Neural cell (in vitro differentiated cells): Measurements from ENCODE around the gene TCFL5. TPM values are rescaled to one million over a fixed set of nuclear protein-coding genes. Genes with fewer than 3 reads are reported as not detected.

Experiments
- H2AFZ ChIP-seq: fragments of 200-600, 300-800 bp; sonication (generic), shearing (Covaris generic); 2 replicates; pipeline ENCODE4 v1.6.0; 2014; ENCODE audit warnings: low read depth, mild to moderate bottlenecking, antibody characterized with exemption, low read length, moderate library complexity
- H3F3A ChIP-seq: fragments of 200-600 bp; shearing (Covaris generic); 2 replicates; pipeline ENCODE4 v1.6.1; 2016; ENCODE audit warnings: mild to moderate bottlenecking, moderate library complexity, mixed read lengths, antibody characterized with exemption, low read length; ENCODE audit not compliant: insufficient read depth, poor library complexity, severe bottlenecking
- H3K27ac ChIP-seq: fragments of 200-600, 300-800 bp; sonication (generic), shearing (Covaris generic); 2 replicates; pipeline ENCODE4 v1.5.1; 2014; ENCODE audit warnings: mild to moderate bottlenecking, low read length, moderate library complexity
- H3K27me3 ChIP-seq: fragments of 300-800, 200-600 bp; sonication (generic), shearing (Covaris generic); 2 replicates; pipeline ENCODE4 v1.6.0; 2014; ENCODE audit warnings: mild to moderate bottlenecking, low read depth, low read length, moderate library complexity; ENCODE audit not compliant: insufficient read depth
- H3K36me3 ChIP-seq: fragments of 300-800, 200-600 bp; sonication (generic), shearing (Covaris generic); 2 replicates; pipeline ENCODE4 v1.5.1; 2014; ENCODE audit warnings: mild to moderate bottlenecking, antibody characterized with exemption, low read length, moderate library complexity; ENCODE audit not compliant: insufficient read depth
- H3K4me2 ChIP-seq: fragments of 300-800, 200-600 bp; sonication (generic), shearing (Covaris generic); 2 replicates; pipeline ENCODE4 v1.6.0; 2014; ENCODE audit warnings: mild to moderate bottlenecking, low read length
- H3K4me3 ChIP-seq: fragments of 300-800, 200-600 bp; sonication (generic), shearing (Covaris generic); 2 replicates; pipeline ENCODE4 v1.5.1; 2014; ENCODE audit warnings: mild to moderate bottlenecking, low read length, moderate library complexity
- H3K79me2 ChIP-seq: fragments of 200-600 bp; shearing (Covaris generic); replicated peaks from 2 replicates; pipeline ENCODE4 v1.6.0; 2014; ENCODE audit warnings: mild to moderate bottlenecking, low read length, moderate library complexity; ENCODE audit not compliant: insufficient read depth
- H3K9ac ChIP-seq: fragments of 300-800, 200-600 bp; sonication (generic), shearing (Covaris generic); 2 replicates; pipeline ENCODE4 v1.6.1; 2016; ENCODE audit warnings: mild to moderate bottlenecking, low read length, mixed read lengths
- H3K9me2 ChIP-seq: fragments of 200-600 bp; shearing (Covaris generic); 2 replicates; pipeline ENCODE4 v1.6.1; 2016; ENCODE audit warnings: mild to moderate bottlenecking, low read length, mixed read lengths; ENCODE audit not compliant: insufficient read depth
- H3K9me3 ChIP-seq: fragments of 200-600, 300-800 bp; sonication (generic), shearing (Covaris generic); 2 replicates; pipeline ENCODE4 v1.6.1; 2016; ENCODE audit warnings: mild to moderate bottlenecking, mixed run types, low read length, moderate library complexity, mixed read lengths
- H4K20me1 ChIP-seq: fragments of 200-600 bp; shearing (Covaris generic); 2 replicates; pipeline ENCODE4 v1.6.1; 2016; ENCODE audit warnings: mild to moderate bottlenecking, mixed run types; ENCODE audit not compliant: insufficient read depth
- CTCF ChIP-seq: fragments of 450-650 bp; IDR thresholded peaks from 2 replicates; pipeline ENCODE4 v1.5.1; 2014; ENCODE audit warnings: antibody characterized with exemption, mild to moderate bottlenecking, moderate library complexity; ENCODE audit not compliant: poor library complexity, severe bottlenecking
- EP300 ChIP-seq: fragments of 450-650 bp; conservative IDR thresholded peaks from 2 replicates; pipeline ENCODE4 v1.6.1; 2014; ENCODE audit warnings: antibody characterized with exemption, mild to moderate bottlenecking, moderate library complexity; ENCODE audit not compliant: poor library complexity, severe bottlenecking
- EZH2 ChIP-seq: fragments of 200-600, 300-800 bp; shearing (Covaris generic), sonication (generic); IDR thresholded peaks from 2 replicates; pipeline ENCODE4 v1.6.1; 2014; ENCODE audit warnings: antibody characterized with exemption, low read length, borderline replicate concordance, mild to moderate bottlenecking; ENCODE audit not compliant: insufficient read depth, poor library complexity, severe bottlenecking
- MXI1 ChIP-seq: fragments of 450-650 bp; conservative IDR thresholded peaks from 2 replicates; pipeline ENCODE4 v1.6.1; 2014; ENCODE audit warnings: antibody characterized with exemption, mild to moderate bottlenecking; ENCODE audit not compliant: poor library complexity, severe bottlenecking
- POLR2AphosphoS5 ChIP-seq: IDR thresholded peaks from 2 replicates; pipeline ENCODE4 v1.6.1; 2012
- RAD21 ChIP-seq: fragments of 450-650 bp; conservative IDR thresholded peaks from 2 replicates; pipeline ENCODE4 v1.6.1; 2014; ENCODE audit warnings: antibody characterized with exemption, mild to moderate bottlenecking, moderate library complexity
- REST ChIP-seq: IDR thresholded peaks from 2 replicates; pipeline ENCODE4 v1.6.1; 2012; ENCODE audit warnings: borderline replicate concordance
- SMC3 ChIP-seq: fragments of 450-650 bp; conservative IDR thresholded peaks from 2 replicates; pipeline ENCODE4 v1.6.1; 2014; ENCODE audit warnings: antibody characterized with exemption, mild to moderate bottlenecking, moderate library complexity; ENCODE audit not compliant: poor library complexity
- TAF1 ChIP-seq: IDR thresholded peaks from 2 replicates; pipeline ENCODE4 v1.6.1; 2012; ENCODE audit warnings: low read depth
- polyA plus RNA-seq: library from polyadenylated mRNA; depleted of rRNA; stranded (reverse); fragments of >200 nt; gene quantifications from 2 replicates; pipeline ENCODE4 v1.2.3, GENCODE V29; 2014

Gene TCFL5
- polyA plus RNA-seq, 1 donor from 2014 or later = 9.8 TPM

DNA sequence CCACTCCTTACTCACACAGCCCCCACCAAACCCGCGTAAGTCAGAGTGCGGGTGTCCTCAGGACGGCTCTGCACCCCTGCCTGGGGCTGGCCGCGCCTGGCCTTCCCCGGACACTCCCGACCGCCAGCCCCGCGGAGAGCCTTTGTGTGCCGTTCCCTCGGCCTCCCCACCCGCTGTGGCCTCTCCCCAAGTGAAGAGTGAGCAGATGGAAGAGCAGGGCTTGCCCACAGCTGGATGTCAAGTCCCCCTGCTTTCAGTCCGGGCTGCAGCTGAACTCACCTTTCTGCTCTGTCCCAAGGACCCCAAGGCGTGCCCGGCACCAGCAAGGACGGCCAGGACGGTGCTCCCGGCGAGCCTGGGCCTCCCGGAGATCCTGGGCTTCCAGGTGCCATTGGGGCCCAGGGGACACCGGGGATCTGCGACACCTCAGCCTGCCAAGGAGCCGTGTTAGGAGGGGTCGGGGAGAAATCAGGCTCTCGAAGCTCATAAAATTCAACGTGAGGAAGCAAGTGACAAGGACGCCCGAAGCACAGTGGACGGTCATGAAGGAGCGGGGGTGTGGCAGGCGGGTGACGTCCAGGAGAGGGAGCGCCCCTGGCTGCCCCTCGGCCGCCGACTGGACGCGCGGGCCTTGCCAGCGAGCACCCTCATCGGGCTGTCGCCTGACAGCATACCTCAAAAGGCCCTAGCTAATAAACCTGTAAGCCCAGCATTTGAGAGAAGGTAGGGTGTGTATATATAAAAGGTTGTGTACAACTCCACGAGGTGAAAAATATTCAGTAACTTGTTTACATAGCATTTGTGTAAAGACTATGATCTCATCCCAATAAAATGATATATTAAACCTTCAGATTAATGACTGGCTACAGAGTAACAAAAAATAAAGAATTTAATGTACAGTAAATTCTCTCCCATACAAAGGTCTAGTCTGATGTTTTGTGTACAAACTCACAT, 21.1 kb downstream of the TCFL5 start:
- no peak overlapping the region for H2AFZ ChIP-seq
- no peaks in the 10 kb centered on the region for H3K79me2 ChIP-seq

DNA sequence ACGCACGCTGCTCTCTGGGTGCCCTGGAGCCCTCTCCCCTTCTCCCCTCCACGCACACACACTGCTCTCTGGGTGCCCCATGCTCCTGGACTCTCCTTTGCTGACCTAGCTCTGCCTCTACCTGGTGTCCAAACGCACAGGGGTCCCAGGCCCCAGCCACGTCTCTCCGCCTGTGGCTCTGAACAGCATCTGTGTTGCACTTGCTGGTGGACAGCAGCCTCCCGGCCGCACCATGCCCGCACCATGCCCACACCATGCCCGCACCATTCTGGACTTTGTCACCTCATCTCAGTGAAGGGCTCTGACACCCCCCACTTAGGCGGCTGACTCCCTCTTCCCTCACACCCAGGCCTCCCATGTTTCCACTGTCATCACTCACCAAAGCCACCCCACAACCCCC, 21.8 kb downstream of the TCFL5 start:
- no peaks in the 10 kb centered on the region for H3K9me2 ChIP-seq
- no peaks in the 10 kb centered on the region for H3K36me3 ChIP-seq
- no peak overlapping the region for H3K9ac ChIP-seq
- TF ChIP-seq EP300 (no peak), TAF1 (no peak), SMC3 (no peak), CTCF (no peak), POLR2AphosphoS5 (no peak), RAD21 (no peak), EZH2 (no peak), MXI1 (no peak), REST (no peak)
- no peak overlapping the region for H3K4me3 ChIP-seq
- no peaks in the 10 kb centered on the region for H4K20me1 ChIP-seq
- H3K4me2 ChIP-seq = no peak overlapping the region
- H3K27me3 ChIP-seq = no peaks in the 10 kb centered on the region
- no peaks in the 10 kb centered on the region for H3F3A ChIP-seq
- no peaks in the 10 kb centered on the region for H3K79me2 ChIP-seq
- H3K9me3 ChIP-seq = no peaks in the 10 kb centered on the region
- H3K27ac ChIP-seq = no peak overlapping the region
- H2AFZ ChIP-seq = no peak overlapping the region

More for the DNA sequence above, 21.1 kb downstream of the TCFL5 start:
- H3K4me3 ChIP-seq = no peak overlapping the region
- no peaks in the 10 kb centered on the region for H3K27me3 ChIP-seq
- H3K4me2 ChIP-seq = no peak overlapping the region
- no peaks in the 10 kb centered on the region for H4K20me1 ChIP-seq
- no peaks in the 10 kb centered on the region for H3K9me3 ChIP-seq
- no peak overlapping the region for H3K27ac ChIP-seq
- H3K9me2 ChIP-seq = no peaks in the 10 kb centered on the region
- H3F3A ChIP-seq = no peaks in the 10 kb centered on the region
- TF ChIP-seq REST = no peak
- TF ChIP-seq POLR2AphosphoS5 = no peak
- TF ChIP-seq RAD21 = no peak
- TF ChIP-seq MXI1 = no peak
- no peaks in the 10 kb centered on the region for H3K36me3 ChIP-seq
- no peak overlapping the region for H3K9ac ChIP-seq
